K562 (cell line): ENCODE results near the gene PANK2. TPM values are rescaled to one million over a fixed set of nuclear protein-coding genes. Genes with fewer than 3 reads are reported as not detected.

Experiments used
- ATAC-seq: fragments of 200-7000 bp; cut with Tn5 transposase; 3 replicates; pipeline ENCODE4 v1.9.1; 2020; ENCODE audit warnings: moderate library complexity
- BruUV-seq: library from RNA; stranded (reverse); fragments of 400-500 nt; replicated peaks from 2 replicates; lab custom pipeline; 2021; lab: Mats Ljungman, UMichigan
- CTCF ChIA-PET: fragments of 300-600 bp; formaldehyde crosslinking; extraction: SDS; loops from one replicate; lab custom pipeline; 2021; ENCODE audit warnings: low intra/inter-chr PET ratio; lab: Yijun Ruan, JAX
- POLR2A ChIA-PET: fragments of 300-600, 350-650 bp; sonication (Branson Sonifier 250); formaldehyde crosslinking; extraction: SDS; loops from one replicate; lab custom pipeline; 2021; ENCODE audit warnings: antibody characterized with exemption, inconsistent platforms; lab: Yijun Ruan, JAX
- DNase-seq, 4 experiments: peaks; one replicate each; pipeline versions ENCODE4 v3.0.0 to v3.0.0-alpha.2; 2011 to 2018; ENCODE audit warnings: low spot score in 3 of 4, mixed read lengths in 3 of 4; ENCODE audit errors: extremely low read depth in 1 of 4
- FAIRE-seq: peaks from 2 replicates; lab custom pipeline; 2011; peaks lifted over from hg19 to GRCh38; lab: Jason Lieb, UNC
- H2AFZ ChIP-seq: 2 replicates; pipeline ENCODE4 v1.6.0; 2011; ENCODE audit warnings: low read depth, low read length, control low read depth, inconsistent platforms
- H3K27ac ChIP-seq: fragments of 200-600 bp; 3 replicates; pipeline ENCODE4 v1.8.0; 2011; ENCODE audit warnings: low read depth, mild to moderate bottlenecking, control low read depth, inconsistent platforms, low read length, moderate library complexity, mixed read lengths; ENCODE audit errors: extremely low read depth
- H3K27me3 ChIP-seq, 2 experiments: fragments of 300-600 bp in 1 of 2; 2 replicates in 1 of 2; 3 replicates in 1 of 2; pipeline versions ENCODE4 v1.6.0 to v1.8.0; 2011; ENCODE audit warnings: inconsistent platforms in 2 of 2, low read length in 2 of 2, mild to moderate bottlenecking in 1 of 2, mixed read lengths in 1 of 2, moderate library complexity in 1 of 2; ENCODE audit not compliant: control insufficient read depth in 2 of 2, insufficient read depth in 2 of 2
- H3K36me3 ChIP-seq: fragments of 300-600 bp; 3 replicates; pipeline ENCODE4 v1.8.0; 2011; ENCODE audit warnings: mild to moderate bottlenecking, low read length, inconsistent platforms; ENCODE audit not compliant: control insufficient read depth, insufficient read depth
- H3K4me1 ChIP-seq, 2 experiments: fragments of 200-600 bp in 1 of 2; replicated peaks in 1 of 2; 2 replicates in 1 of 2; 3 replicates in 1 of 2; pipeline versions ENCODE4 v1.5.1 to v1.8.0; 2011; ENCODE audit warnings: inconsistent platforms in 2 of 2, low read length in 2 of 2, mild to moderate bottlenecking in 1 of 2, mixed read lengths in 1 of 2, moderate library complexity in 1 of 2; ENCODE audit not compliant: control insufficient read depth in 2 of 2, insufficient read depth in 2 of 2
- H3K4me2 ChIP-seq: 2 replicates; pipeline ENCODE4 v1.6.1; 2011; ENCODE audit warnings: low read length, control low read depth, inconsistent platforms, mixed read lengths; ENCODE audit not compliant: insufficient read depth
- H3K4me3 ChIP-seq: fragments of 200-600 bp; sonication (generic), shearing (Covaris generic); 2 replicates; pipeline ENCODE4 v1.5.1; 2016; ENCODE audit warnings: control low read depth, inconsistent platforms
- H3K79me2 ChIP-seq: fragments of 200-600 bp; 3 replicates; pipeline ENCODE4 v1.8.0; 2011; ENCODE audit warnings: low read length, inconsistent platforms; ENCODE audit not compliant: control insufficient read depth, insufficient read depth
- H3K9ac ChIP-seq, 2 experiments: 2 replicates each; pipeline versions ENCODE4 v1.6.0 to v1.6.1; 2011; ENCODE audit warnings: low read depth in 2 of 2, low read length in 2 of 2, control low read depth in 1 of 2, inconsistent platforms in 1 of 2, mild to moderate bottlenecking in 1 of 2, mixed read lengths in 1 of 2; ENCODE audit not compliant: insufficient read depth in 1 of 2
- H3K9me1 ChIP-seq: one replicate; pipeline ENCODE4 v1.6.0; 2011; ENCODE audit warnings: inconsistent platforms, mild to moderate bottlenecking, low read length, moderate library complexity; ENCODE audit not compliant: control insufficient read depth, insufficient read depth
- H3K9me3 ChIP-seq: replicated peaks from 2 replicates; pipeline ENCODE4 v1.5.1; 2011; ENCODE audit warnings: low read depth, low read length, inconsistent platforms; ENCODE audit not compliant: control insufficient read depth, insufficient read depth
- H4K20me1 ChIP-seq: replicated peaks from 2 replicates; pipeline ENCODE4 v1.6.1; 2011; ENCODE audit warnings: low read length, inconsistent platforms, mixed read lengths; ENCODE audit not compliant: control insufficient read depth, insufficient read depth
- ADNP ChIP-seq: fragments of 200-800 bp; sonication (Bioruptor generic); IDR thresholded peaks from 2 replicates; pipeline ENCODE4 v1.6.1; 2016; ENCODE audit warnings: missing genetic modification characterization, missing compliant biosample characterization
- BACH1 ChIP-seq: fragments of 200-800 bp; sonication (Bioruptor generic); IDR thresholded peaks from 2 replicates; pipeline ENCODE4 v1.6.1; 2016; ENCODE audit warnings: missing genetic modification characterization, missing compliant biosample characterization
- BCOR ChIP-seq: fragments of 450-650 bp; IDR thresholded peaks from 2 replicates; pipeline ENCODE4 v1.6.1; 2016
- CBX3 ChIP-seq, 2 experiments: IDR thresholded peaks; 1 replicate in 1 of 2; 2 replicates in 1 of 2; pipeline ENCODE4 v1.6.1; 2012; ENCODE audit warnings: inconsistent platforms in 2 of 2, low read length in 2 of 2, borderline replicate concordance in 1 of 2, control low read depth in 1 of 2
- KDM1A ChIP-seq, 2 experiments: fragments of 450-650 bp; IDR thresholded peaks; 2 replicates each; pipeline ENCODE4 v1.6.1; 2016; ENCODE audit warnings: mild to moderate bottlenecking in 2 of 2
- KDM4B ChIP-seq, 2 experiments: fragments of 450-650 bp in 1 of 2; sonication (generic) in 1 of 2; IDR thresholded peaks; 2 replicates each; pipeline ENCODE4 v1.6.1; 2016 to 2017; ENCODE audit warnings: borderline replicate concordance in 2 of 2, antibody characterized with exemption in 1 of 2, low read depth in 1 of 2, mild to moderate bottlenecking in 1 of 2
- POLR3A ChIP-seq: IDR thresholded peaks from 2 replicates; pipeline ENCODE4 v1.6.1; 2011; ENCODE audit warnings: borderline replicate concordance, mild to moderate bottlenecking, moderate library complexity; ENCODE audit not compliant: insufficient read length, insufficient read depth; ENCODE audit errors: extremely low read depth
- RBFOX2 ChIP-seq: fragments of 200-400 bp; formaldehyde crosslinking; IDR thresholded peaks from 2 replicates; pipeline ENCODE4 v1.6.1; 2017; ENCODE audit warnings: low read depth, mild to moderate bottlenecking, low read length, moderate library complexity
- TRIM28 ChIP-seq: fragments of 450-650 bp; IDR thresholded peaks from 2 replicates; pipeline ENCODE4 v1.6.1; 2017
- WGBS: fragments of 100-300 bp; shearing (Covaris generic); methylation state at CpG from one replicate; pipeline ENCODE4 v1.1.6; 2016; ENCODE audit warnings: low coverage, mixed read lengths; ENCODE audit not compliant: insufficient coverage; ENCODE audit errors: missing lambda C conversion rate; 5-methylcytosine and 5-hydroxymethylcytosine counted together
- in situ Hi-C: fragments of 300-500 bp; cut with MboI; formaldehyde crosslinking; loops from 4 replicates; pipeline ENCODE4 v1.15.0; 2018; ENCODE audit warnings: inconsistent platforms, mixed read lengths
- intact Hi-C: fragments of 100-400 bp; cut with micrococcal nuclease; formaldehyde crosslinking; loops from 2 replicates; pipeline ENCODE4 v1.14.2; 2022
- polyA plus RNA-seq, 8 experiments: library from polyadenylated mRNA; depleted of rRNA in 4 of 8; stranded (reverse) in 5 of 8; unstranded in 3 of 8; fragments of >200 nt; fragmentation: Nextera tagmentation in 2 of 8; fragmentation: Illumina TruSeq in 1 of 8; extraction: Ambion mirVana in 2 of 8; extraction: Trizol in 1 of 8; gene quantifications; 2 replicates each; pipeline versions ENCODE4 v1.2.1 to v1.2.3, GENCODE V29; 2011 to 2014; ENCODE audit warnings: inconsistent platforms in 1 of 8, missing spikeins in 1 of 8
- total RNA-seq, 7 experiments: library from RNA; depleted of rRNA in 6 of 7; stranded (reverse); fragments of >200 nt in 6 of 7; fragmentation: Illumina TruSeq in 2 of 7; extraction: Trizol in 2 of 7; gene quantifications; 2 replicates each; pipeline versions ENCODE4 v1.2.1 to v1.2.3, GENCODE V29; 2011 to 2021; ENCODE audit warnings: low replicate concordance in 1 of 7

Gene PANK2
- total and polyA plus RNA-seq, 9 of the 15 experiments (the other 6 are each of a cell fraction or from before 2014, with no cell fraction given), result 14.9 to 43.5 (median 31.4) TPM

DNA sequence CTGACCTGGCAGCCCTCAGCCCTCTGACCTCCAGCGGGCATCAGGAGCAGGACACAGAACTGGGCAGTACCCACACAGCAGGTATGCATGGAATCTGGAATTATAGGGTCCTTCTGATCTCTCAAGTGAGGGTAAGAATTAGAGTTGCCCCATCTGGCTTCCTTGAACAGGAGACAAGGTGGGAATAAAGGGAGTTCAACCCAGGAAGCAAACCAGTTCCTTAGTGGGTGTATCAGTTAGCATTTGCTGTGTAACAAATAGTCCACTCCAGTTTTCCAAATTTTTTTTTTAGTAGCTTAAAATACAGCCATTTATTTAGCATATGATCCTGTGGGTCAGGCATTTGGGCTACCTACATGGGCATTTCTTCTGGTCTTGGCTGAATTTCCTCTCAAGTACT, 26.9 kb upstream of the PANK2 start:
- Histone ChIP-seq H3K4me1 (peaks cover 0 to 3% of the 10 kb centered on the region in 2 experiments; a peak in 1 of 5 replicates), H4K20me1 (no peaks in the 10 kb centered on the region), H3K36me3 (peaks cover 74% of the 10 kb centered on the region), H3K27me3 (no peaks in the 10 kb centered on the region; a peak in 1 of 5 replicates), H3K9me1 (peaks cover 2% of the 10 kb centered on the region), H3K9ac (no peak overlapping the region), H2AFZ (no peak overlapping the region), H3K79me2 (no peaks in the 10 kb centered on the region), H3K9me3 (peaks cover 4% of the 10 kb centered on the region; the same call in 1 of the 2 replicates), H3K4me2 (no peak overlapping the region), H3K4me3 (no peak overlapping the region), H3K27ac (no peak overlapping the region)
- CTCF ChIA-PET, result no interaction called here
- WGBS, result 100% methylated on average over 1 of the region's 1 CpG
- in situ Hi-C loops, result no loop called here
- no peak for FAIRE-seq
- intact Hi-C loops, result no loop called here
- ATAC-seq, result no peak
- POLR2A ChIA-PET, result no interaction called here
- TF ChIP-seq POLR3A (no peak), BCOR (peak; percentile 75), KDM4B (IDR thresholded peaks at IDR 0.05; ENCODE audit: borderline replicate concordance in 2 of 2, low read depth in 1 of 2) (no peak), BACH1 (tag) (no peak), ADNP (tag) (peak; percentile 54; the same call in 1 of the 2 replicates), RBFOX2 (0 out of 2 replicates have a peak, but pooled peaks have one; percentile 0), CBX3 (IDR thresholded peaks at IDR 0.05; ENCODE audit: borderline replicate concordance in 1 of 2, low read length in 2 of 2) (peak in 1 of 2 experiments; percentile 50; a peak in 1 of 3 replicates), TRIM28 (peak; percentile 16; the same call in 1 of the 2 replicates), KDM1A (IDR thresholded peaks at IDR 0.05) (0 out of 4 replicates have a peak, but pooled peaks of 1 of the 2 experiments have one; percentile 11)
- DNase-seq, result no peak
- no TSS peak for BruUV-seq
